Upper lobe of right lung (tissue), 1 donor: ENCODE measurements around the gene EXOC6. TPM values are rescaled to one million over a fixed set of nuclear protein-coding genes. Genes with fewer than 3 reads are reported as not detected.

ENCODE experiments used
- ATAC-seq: fragments of 200-7000 bp; cut with Tn5 transposase; one replicate; pipeline ENCODE4 v1.9.1; 2020; ENCODE audit warnings: mild to moderate bottlenecking, moderate library complexity
- DNase-seq: peaks from one replicate; pipeline ENCODE4 v3.0.0-alpha.2; 2020
- H3K27ac ChIP-seq: fragments of 200-600 bp; one replicate; pipeline ENCODE4 v1.8.0; 2022
- H3K27me3 ChIP-seq: fragments of 200-600 bp; one replicate; pipeline ENCODE4 v1.8.0; 2022; ENCODE audit warnings: mild to moderate bottlenecking
- H3K36me3 ChIP-seq: fragments of 200-600 bp; one replicate; pipeline ENCODE4 v1.8.0; 2022
- H3K4me1 ChIP-seq: fragments of 200-600 bp; one replicate; pipeline ENCODE4 v1.8.0; 2022
- H3K4me3 ChIP-seq: fragments of 200-600 bp; one replicate; pipeline ENCODE4 v1.8.0; 2022; ENCODE audit warnings: mild to moderate bottlenecking
- H3K9me3 ChIP-seq: fragments of 200-600 bp; one replicate; pipeline ENCODE4 v1.8.0; 2022
- intact Hi-C: fragments of 100-400 bp; cut with DNase I; formaldehyde crosslinking; loops from one replicate; pipeline ENCODE4 v1.11.0; 2022
- total RNA-seq: library from RNA; stranded (reverse); fragmentation: NEBNext Ultra II Directional; extraction: Animal tissue kit (Norgen Biotek cat#: 25700); gene quantifications from one replicate; pipeline ENCODE4 v1.2.1, GENCODE V29; 2021
- TF ChIP-seq, protein P1 (sequence below): fragments of 200-600 bp; IDR thresholded peaks from one replicate; pipeline ENCODE4 v1.8.0; 2022; ENCODE audit warnings: antibody characterized with exemption
- donor health status: DM: no; HTN: yes; CAD: no; lungs with severe emphysema.

The EXOC6 gene
- total RNA-seq, 1 donor from 2014 or later: 24.9 TPM

DNA sequence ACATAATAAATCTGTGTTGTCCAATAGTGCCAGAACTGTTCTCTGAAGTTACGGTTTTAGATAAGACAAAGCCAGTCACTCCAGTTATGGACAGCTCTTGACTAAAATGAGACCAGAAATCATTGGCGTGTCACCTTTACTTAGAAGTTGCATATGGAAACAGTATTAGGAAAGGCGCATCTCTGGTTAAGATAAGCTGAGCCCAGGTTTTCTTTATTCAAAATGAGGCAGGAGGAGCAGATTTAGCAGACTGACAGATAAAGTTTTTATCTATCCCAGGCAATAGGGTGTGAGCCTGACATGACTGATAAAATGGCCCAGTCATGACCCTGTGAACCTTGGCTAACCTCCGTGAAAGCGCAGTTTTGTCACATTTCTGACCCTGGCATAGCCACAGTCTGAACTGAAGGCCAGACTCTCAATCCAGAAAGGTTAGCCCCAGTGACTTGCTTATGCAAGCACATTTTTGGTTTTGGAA is 229.6 kb downstream of the EXOC6 start:
- ATAC-seq (no peak), DNase-seq (no peak)
- H3K27ac ChIP-seq: no peak overlapping the region
- intact Hi-C loops: loop anchor here (10.0 kb wide), 1 partner anchor 217 kb away; no protein-coding TSS in a partner anchor
- H3K4me1 ChIP-seq: peaks cover 26% of the 10 kb centered on the region
- H3K36me3 ChIP-seq: no peaks in the 10 kb centered on the region
- H3K27me3 ChIP-seq: peaks cover 50% of the 10 kb centered on the region
- TF ChIP-seq, protein P1, sequence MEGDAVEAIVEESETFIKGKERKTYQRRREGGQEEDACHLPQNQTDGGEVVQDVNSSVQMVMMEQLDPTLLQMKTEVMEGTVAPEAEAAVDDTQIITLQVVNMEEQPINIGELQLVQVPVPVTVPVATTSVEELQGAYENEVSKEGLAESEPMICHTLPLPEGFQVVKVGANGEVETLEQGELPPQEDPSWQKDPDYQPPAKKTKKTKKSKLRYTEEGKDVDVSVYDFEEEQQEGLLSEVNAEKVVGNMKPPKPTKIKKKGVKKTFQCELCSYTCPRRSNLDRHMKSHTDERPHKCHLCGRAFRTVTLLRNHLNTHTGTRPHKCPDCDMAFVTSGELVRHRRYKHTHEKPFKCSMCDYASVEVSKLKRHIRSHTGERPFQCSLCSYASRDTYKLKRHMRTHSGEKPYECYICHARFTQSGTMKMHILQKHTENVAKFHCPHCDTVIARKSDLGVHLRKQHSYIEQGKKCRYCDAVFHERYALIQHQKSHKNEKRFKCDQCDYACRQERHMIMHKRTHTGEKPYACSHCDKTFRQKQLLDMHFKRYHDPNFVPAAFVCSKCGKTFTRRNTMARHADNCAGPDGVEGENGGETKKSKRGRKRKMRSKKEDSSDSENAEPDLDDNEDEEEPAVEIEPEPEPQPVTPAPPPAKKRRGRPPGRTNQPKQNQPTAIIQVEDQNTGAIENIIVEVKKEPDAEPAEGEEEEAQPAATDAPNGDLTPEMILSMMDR: no peak
- H3K9me3 ChIP-seq: no peaks in the 10 kb centered on the region
- H3K4me3 ChIP-seq: no peak overlapping the region

DNA sequence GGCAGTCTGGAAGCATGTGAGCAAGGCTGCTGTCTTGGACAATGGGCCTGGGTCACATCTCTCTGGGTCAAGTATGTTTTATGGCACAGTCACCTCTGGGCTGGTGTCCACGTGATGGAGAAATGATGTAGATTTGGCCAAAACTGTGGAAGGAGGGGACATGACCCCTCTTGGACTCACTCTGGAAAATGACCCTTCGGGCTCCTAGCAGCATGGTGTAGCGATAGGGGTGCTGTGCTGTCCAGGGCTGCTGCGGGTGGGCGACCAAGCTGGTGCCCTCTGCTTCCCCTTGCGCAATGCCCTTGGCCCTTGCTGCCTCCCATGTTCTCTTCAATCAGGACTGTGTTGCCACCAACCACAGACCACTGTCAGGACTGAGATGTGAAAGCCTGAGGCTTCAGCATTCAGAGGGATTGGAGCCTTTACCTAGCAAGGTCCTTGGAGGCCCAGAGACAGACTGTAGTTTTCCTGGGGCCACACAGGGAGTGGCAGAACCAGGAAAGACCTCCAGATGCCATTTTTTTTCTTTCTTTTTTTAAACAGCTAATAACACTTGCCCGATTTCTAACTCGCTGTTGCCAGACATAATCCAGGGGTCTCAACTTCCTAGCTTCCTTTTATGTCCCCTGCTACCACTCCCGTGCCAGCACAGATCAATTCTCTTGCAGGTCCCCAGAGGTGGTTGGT is 231.5 kb downstream of the EXOC6 start:
- TF ChIP-seq, protein P1: no peak
- intact Hi-C loops: loop anchor here (10.0 kb wide), 1 partner anchor 215 kb away; no protein-coding TSS in a partner anchor
- peaks cover 7% of the 10 kb centered on the region for H3K4me1 ChIP-seq
- DNase-seq (no peak), ATAC-seq (no peak)
- H3K27ac ChIP-seq: no peak overlapping the region
- H3K4me3 ChIP-seq: no peak overlapping the region
- peaks cover 31% of the 10 kb centered on the region for H3K27me3 ChIP-seq
- no peaks in the 10 kb centered on the region for H3K9me3 ChIP-seq
- no peaks in the 10 kb centered on the region for H3K36me3 ChIP-seq

DNA sequence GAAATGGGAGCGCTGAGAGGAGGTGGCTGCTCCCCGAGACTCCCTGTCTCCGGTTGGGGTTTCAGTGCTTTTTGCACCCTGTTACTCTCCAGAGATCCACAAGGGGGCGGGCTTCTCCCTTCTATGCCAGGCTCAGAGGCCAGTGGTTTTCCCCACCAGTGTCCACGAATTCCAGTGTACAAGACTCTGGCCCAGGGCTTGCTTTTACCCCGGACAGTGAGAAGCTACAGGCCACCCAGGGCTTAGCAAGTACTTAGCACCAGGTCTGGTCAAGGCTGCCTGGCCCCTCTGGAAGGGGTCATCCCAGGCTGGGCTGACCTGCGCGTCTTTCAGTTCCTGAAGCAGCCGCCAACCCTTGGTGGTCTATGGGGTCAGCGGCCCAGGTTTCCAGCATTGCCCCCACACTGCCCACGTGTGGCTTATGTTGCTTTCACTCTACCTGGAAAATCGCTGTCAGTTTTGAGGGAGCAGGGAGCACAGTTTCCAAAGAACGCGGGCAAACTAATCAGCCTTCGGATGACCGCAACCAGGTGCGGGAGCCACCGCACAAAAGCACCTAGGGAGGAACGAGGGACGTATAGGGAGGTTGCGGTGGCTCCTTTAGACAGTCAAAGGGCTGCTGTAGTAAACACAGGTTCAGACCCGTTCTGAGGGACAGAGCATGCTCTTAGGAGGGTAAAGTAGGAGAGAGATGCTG is 232.2 kb downstream of the EXOC6 start:
- peaks cover 24% of the 10 kb centered on the region for H3K27me3 ChIP-seq
- TF ChIP-seq, protein P1: peak; percentile 82
- H3K4me3 ChIP-seq: no peak overlapping the region
- peaks cover 5% of the 10 kb centered on the region for H3K4me1 ChIP-seq
- ATAC-seq (peak; percentile 90), DNase-seq (no peak)
- H3K9me3 ChIP-seq: no peaks in the 10 kb centered on the region
- no peaks in the 10 kb centered on the region for H3K36me3 ChIP-seq
- intact Hi-C loops: no loop called here
- no peak overlapping the region for H3K27ac ChIP-seq

DNA sequence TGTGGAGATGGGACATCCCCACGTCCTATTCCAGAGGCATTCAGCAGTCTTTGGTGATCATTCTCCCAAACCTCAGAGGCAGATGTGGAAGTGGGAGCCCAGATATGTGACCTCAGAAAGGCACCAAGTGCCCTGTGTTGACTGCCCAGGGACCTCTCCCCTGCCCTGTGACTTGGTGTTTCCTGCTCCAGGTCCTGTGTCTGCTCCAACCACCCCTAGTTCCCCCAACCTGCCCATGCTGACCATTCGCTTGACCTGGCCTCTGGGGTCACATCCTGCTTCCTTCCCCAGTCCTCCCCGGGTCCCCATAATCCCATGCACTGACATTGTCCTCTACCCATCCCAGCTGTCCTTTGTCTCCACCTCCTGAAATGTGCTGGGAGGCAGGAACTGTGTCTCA is 233.0 kb downstream of the EXOC6 start:
- TF ChIP-seq, protein P1: no peak
- DNase-seq: no peak
- H3K27ac ChIP-seq: no peak overlapping the region
- no peaks in the 10 kb centered on the region for H3K9me3 ChIP-seq
- peaks cover 5% of the 10 kb centered on the region for H3K4me1 ChIP-seq
- peaks cover 17% of the 10 kb centered on the region for H3K27me3 ChIP-seq
- ATAC-seq: no peak
- intact Hi-C loops: no loop called here
- H3K4me3 ChIP-seq: no peak overlapping the region
- H3K36me3 ChIP-seq: no peaks in the 10 kb centered on the region

DNA sequence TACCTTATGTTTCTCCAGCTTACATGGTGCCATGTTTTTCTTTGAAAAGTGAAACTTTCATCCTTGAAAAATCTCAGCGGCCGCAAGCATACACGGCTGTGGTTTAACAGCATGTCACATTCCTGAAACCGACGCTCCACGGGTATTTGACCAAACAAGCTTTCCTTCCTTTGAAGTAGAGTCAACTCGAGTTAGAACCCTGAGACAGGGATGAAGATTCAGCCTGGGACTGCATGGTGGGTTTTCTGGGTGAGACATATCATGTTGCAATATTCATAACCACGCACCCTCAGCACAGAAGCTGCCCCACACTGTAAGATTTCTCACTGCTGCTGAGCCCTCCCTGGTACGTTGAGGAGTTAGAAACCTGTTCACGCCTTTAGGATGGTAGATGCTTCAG is 233.5 kb downstream of the EXOC6 start:
- Histone ChIP-seq H3K27ac (no peak overlapping the region), H3K4me3 (no peak overlapping the region), H3K9me3 (no peaks in the 10 kb centered on the region), H3K27me3 (peaks cover 12% of the 10 kb centered on the region), H3K4me1 (peaks cover 5% of the 10 kb centered on the region), H3K36me3 (no peaks in the 10 kb centered on the region)
- no peak for ATAC-seq
- DNase-seq: no peak
- intact Hi-C loops: no loop called here
- TF ChIP-seq, protein P1: no peak
